Stimulated activated CD4-positive, alpha-beta T cell treated with anti-CD3 and anti-CD28 coated beads, TNF-alpha, amount 100 ng/mL, for 1 hour (primary cell): Measurements from ENCODE around the gene MCIDAS.

ENCODE experiments used
- DNase-seq, 3 donors: peaks; one replicate each; pipeline ENCODE4 v3.0.0-alpha.2; 2020; ENCODE audit warnings: low read depth in 3 of 3, low spot score in 1 of 3

MCIDAS gene

GRCh38 chr5:55222985-55223811 lies 3.9 kb downstream of the MCIDAS start:
- DNase-seq, result no peak

DNA sequence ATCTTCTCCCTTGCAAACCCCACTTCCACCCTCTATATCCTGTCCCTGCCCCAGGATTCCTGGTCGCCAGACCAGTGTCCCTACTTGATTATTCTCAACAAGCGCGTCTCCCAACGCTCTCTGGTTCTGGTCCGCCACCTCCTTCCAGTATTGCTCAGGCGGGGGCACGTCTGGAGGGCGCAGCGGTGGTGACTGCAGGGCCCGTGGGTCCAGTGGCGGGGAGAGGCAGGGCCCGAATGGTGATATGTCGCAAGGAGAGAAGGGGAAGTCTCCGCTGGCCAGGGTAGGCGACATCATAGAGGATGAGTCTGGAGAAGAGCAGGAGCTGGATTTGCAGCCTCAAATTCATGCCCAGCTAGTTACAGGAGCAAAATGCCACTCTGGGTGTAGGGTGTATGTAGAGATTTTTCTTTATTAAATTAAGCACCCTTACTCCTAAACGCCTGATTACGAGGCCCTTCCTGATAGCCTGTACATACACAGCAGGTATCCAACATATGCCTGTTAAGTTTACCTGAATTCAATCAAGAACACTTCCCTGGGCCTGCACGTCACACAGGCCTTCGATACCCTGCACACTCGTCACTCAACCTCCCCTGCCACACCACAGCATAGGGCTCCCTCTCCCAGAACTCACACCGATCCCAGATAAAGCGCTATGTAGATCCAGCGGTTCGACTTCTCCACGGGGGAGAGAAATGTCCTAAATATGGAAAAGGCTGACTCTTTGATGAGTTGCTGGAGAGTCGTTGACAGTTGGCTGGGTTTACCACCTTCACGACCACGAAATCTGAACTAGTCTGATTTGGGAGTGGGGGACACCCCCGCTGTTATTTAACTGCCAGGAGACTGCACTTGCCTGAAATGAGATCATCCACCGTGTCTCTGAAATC lies 4.8 kb downstream of the MCIDAS start:
- DNase-seq, result no peak

- no peak for DNase-seq
Measured at GRCh38 chr5:55220433-55221185, 6.5 kb downstream of the MCIDAS start.

DNA sequence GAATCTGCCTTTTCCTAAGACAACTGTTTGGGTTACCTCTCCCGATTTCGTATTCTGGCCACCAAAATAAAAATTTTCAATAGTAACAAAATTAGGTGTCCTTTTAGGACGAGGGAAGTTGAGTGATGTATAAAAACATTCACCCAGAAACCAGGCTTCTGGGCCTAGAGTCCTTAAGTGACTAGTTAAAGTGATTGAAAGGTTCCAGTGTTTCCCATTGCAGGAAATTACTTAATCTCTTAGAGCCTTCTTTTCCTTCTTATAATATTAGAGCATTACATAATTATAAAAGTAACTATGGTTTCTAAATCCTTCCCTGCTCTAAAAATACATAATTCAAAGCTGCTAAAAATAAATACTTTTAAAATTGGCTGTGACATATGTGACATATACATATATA lies 7.3 kb downstream of the MCIDAS start:
- DNase-seq, result no peak

- DNase-seq, result no peak
Measured at GRCh38 chr5:55218967-55219366, 8.1 kb downstream of the MCIDAS start.

GRCh38 chr5:55211184-55211874 lies 15.8 kb downstream of the MCIDAS start:
- DNase-seq, result no peak

- no peak for DNase-seq
Measured at GRCh38 chr5:55205001-55205400, 22.1 kb downstream of the MCIDAS start.

GRCh38 chr5:55191165-55191564 lies 36.0 kb downstream of the MCIDAS start:
- DNase-seq, result no peak

DNA sequence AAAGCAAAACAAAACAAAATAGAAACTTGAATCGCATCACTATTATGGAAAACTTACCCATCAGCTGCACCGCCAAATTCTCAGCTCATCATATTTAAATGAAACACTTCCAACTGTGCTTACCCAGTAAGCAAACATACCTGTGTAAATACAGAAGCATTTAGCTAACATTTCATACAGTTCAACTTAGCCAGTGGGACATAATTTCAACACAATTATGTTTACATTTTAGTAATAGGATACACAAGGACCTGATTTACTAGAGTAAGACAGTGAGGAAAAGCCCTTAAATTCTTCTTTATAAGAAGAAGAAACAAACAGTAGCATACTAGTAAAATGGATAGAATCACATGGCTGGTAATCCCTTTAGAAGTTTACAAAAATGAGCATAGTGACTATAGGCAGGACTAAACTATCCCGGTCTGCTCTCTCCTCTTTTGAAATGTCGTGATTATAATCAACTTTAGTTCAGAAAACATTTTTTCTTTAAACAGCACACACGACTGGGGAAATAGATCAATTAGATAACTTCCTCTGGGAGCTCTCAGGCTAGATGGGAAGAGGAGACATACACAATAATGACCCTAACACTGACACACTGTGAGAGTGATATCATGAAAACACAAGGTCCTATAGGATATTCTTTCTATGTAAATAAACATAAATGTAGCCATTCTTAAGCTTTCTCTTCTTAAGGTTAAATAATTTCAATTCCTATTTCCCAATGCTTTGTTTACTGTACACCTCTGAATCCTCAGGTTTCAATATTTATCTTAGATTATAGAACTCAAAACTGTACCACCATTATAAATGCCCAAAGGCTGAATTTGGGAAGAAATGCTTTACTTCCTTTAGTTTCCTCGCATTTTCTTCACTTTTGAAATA lies 38.2 kb downstream of the MCIDAS start:
- DNase-seq, result no peak

DNA sequence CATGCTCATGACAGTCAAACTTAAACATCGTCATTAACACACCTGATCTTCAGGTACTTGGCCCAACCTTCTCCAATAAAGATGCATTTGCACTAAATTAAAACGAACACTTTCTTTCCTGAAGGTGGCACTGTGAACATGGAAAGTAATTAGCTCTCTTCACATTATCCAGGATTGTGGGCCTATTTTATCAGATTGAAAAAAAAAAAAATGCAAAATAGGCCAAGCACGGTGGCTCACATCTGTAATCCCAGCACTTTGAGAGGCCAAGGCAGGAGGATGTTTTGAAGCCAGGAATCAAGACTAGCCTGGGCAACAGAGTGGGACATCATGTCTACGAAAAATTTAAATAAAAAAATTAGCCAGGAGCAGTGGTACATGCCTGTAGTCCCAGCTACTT lies 39.7 kb downstream of the MCIDAS start:
- no peak for DNase-seq

DNA sequence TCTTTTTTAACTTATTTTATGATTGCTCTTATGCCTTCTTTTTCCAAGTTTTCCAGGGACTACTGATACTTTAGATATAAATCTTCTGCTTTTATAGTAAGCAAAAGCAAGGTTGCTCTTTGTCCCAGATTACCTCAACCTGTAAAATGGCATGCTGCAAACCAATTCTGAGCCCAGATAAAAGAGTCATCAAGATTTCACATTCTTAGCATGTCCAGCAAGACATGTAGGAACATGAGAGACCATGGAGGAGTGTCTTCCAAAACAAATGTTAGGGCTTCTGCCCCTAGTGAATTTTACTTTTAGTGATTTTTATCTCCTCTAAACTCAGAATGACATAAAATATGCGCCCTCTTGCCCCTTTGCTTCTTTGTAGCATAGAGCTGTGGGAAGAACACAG lies 47.1 kb downstream of the MCIDAS start:
- DNase-seq, result no peak

DNA sequence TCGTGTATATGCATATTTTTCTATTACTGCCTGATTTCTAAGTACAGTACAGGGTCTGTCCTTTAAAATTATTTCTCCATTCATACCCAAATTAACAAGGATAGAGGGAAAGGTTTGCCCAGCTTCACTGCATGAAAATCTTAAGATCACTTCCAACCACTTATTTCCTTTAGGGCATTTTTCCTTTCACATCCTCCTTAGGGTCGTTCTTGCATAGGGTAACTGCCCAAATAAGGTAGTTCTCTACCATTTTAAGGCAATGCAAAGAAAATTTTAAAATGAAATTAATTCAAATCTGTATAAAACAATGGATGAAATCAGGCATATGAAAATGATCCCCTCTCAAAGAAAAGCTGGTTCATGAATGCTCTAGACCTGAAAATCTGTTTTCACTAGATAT lies 50.0 kb downstream of the MCIDAS start:
- DNase-seq, result no peak

GRCh38 chr5:55176176-55176818 lies 50.8 kb downstream of the MCIDAS start:
- DNase-seq, result no peak

GRCh38 chr5:55175781-55176175 lies 51.3 kb downstream of the MCIDAS start:
- DNase-seq, result no peak

DNA sequence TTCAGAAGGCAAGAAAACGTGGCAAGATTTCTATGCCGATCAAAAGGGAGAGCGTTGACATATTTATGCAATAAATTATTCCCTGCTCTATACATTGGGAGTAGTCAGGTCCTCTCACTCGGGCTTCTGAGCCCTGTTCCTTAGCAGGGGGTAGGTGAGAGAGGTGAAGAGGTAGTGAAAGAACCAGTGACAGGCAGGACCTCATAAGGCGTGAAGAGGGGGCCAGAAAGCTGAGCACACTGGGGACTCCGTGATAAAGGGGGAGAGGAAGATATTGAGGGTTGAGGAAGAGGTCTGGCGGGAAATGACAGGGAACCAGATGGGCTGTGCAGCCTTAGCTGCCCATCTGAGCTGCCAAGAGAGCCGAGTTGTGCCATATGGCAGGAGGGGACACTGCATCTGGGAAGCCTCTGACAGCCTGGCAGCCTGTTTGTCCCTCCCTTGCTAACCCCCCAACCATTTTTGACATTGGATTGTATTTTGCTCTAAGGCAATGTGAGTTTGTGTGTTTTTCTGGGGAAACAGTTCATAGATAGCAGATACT lies 53.4 kb downstream of the MCIDAS start:
- DNase-seq, result no peak

DNA sequence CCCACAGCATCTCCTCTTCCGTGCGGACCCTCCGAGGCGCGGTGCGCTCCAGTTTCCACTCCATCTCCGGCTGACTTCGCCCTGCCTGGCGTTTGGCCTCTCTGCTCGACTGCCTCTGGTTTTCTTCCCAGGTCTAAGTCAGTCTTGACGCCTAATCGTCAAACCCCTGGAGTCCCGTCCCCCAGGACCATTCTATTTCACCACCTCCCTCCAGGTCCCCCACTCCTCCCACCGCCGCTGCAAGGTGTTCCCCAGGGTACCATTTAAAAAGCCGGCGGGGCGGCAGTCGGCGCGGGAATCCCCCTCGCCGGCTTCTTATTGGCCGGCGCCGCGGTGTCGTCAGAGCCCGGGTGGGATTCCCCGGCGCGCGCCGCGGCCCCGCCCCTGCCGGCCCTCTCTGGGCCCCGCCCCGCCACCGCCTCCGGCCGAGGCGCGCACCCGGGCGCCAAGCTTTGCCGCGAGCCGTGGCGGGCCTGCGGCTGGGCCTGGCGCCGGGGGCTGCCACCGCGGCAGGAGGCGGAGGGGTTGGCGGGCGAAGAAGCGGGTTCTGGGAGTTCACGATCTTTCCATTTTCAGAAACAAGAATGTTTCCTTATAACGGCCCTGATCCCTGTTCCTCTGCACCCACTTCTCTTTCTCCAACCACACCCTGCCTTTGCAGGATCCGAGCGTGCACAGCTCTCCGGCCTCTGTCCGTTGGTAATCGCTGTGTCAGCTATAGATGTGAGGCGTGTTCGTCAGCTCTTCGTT lies 54.0 kb downstream of the MCIDAS start, which contains the start of gene CDC20B:
CDC20B (minus strand) TSS at position 241 of the 750 bp plus-strand sequence; CDS start at position 64, 177 bp downstream.
- peak; percentile 36 to 72 (median 43) for DNase-seq

DNA sequence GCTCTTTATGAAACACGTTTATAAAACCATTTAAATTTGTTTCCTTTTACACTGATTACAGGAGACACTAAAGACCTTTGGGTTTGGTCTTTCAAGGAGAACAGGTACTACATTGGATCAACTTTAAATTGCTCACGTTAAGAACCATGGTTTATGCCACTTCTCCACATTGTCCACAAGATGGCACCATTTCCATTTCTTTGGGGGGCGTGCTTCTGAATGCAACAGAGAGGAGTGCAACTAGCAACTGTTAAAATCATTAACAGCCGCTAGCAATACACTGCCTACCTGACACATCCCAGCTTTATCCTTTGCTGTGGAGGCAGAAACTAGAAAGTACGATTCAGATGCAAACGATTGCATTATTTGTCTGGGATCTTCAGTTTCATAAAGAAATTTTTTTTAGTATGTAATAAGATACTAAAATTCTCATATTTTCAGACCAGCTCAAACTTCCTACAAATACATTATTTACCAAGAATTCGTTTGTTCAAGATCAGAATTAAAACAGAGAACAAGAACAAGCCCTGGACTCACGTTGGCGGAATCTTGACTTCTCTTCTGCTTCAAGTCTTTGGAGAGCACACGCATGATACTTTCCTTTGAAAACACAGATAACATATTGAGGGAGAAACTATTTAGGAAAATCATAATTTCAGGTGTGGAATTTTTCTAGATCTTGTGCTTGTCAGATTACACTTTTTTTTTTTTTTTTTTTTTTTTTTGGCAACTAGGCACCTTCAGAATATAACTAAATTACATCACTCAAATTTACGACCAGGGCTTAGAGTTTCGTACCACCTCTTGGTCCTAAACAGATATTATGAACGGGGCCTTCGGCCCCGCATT lies 54.8 kb downstream of the MCIDAS start:
- DNase-seq, result peak in 1 of 3 donors; percentile 43
